Fibroblast of skin of scalp (primary cell): Measurements from ENCODE around the gene ZNF555.
A peak's percentile ranks its signal among the peaks of the same experiment; 100 is the strongest.

ENCODE experiments used
- DNase-seq: peaks from one replicate; pipeline ENCODE4 v3.0.0-alpha.2; 2013

Gene ZNF555

GRCh38 chr19:2827022-2827421, 14.3 kb upstream of the ZNF555 start:
- no peak for DNase-seq

- no peak for DNase-seq
Measured at GRCh38 chr19:2827840-2828489, 13.3 kb upstream of the ZNF555 start.

- no peak for DNase-seq
Measured at GRCh38 chr19:2834294-2834871, 6.9 kb upstream of the ZNF555 start.

GRCh38 chr19:2837430-2837829, 3.8 kb upstream of the ZNF555 start:
- no peak for DNase-seq

- DNase-seq = no peak
Measured at GRCh38 chr19:2841855-2842574, 740 bp downstream of the ZNF555 start.

- no peak for DNase-seq
Measured at GRCh38 chr19:2845107-2845506, 3.8 kb downstream of the ZNF555 start.

GRCh38 chr19:2846180-2846894, 5.1 kb downstream of the ZNF555 start:
- no peak for DNase-seq

- DNase-seq = no peak
Measured at GRCh38 chr19:2847507-2847906, 6.2 kb downstream of the ZNF555 start.

GRCh38 chr19:2848616-2849015, 7.3 kb downstream of the ZNF555 start:
- DNase-seq = peak; percentile 56

GRCh38 chr19:2850256-2850925, 9.1 kb downstream of the ZNF555 start:
- no peak for DNase-seq

- DNase-seq = no peak
Measured at GRCh38 chr19:2852598-2852997, 11.3 kb downstream of the ZNF555 start.

DNA sequence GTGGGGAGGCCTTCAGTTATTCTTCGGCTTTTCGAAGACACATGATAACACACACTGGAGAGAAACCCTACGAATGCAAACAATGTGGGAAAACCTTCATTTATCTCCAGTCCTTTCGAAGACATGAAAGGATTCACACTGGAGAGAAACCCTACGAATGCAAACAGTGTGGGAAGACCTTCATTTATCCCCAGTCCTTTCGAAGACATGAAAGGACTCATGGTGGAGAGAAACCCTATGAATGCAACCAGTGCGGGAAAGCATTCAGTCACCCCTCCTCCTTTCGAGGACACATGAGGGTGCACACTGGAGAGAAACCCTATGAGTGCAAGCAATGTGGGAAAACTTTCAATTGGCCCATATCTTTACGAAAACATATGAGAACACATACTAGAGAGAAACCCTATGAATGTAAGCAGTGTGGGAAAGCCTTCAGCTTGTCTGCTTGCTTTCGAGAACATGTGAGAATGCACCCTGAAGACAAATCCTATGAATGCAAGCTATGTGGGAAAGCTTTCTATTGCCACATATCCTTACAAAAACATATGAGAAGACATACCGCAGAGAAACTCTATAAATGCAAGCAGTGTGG, 11.8 kb downstream of the ZNF555 start:
- DNase-seq = no peak

- no peak for DNase-seq
Measured at GRCh38 chr19:2854849-2855248, 13.6 kb downstream of the ZNF555 start.

- no peak for DNase-seq
Measured at GRCh38 chr19:2856457-2857050, 15.3 kb downstream of the ZNF555 start.

GRCh38 chr19:2858864-2859263, 17.6 kb downstream of the ZNF555 start:
- no peak for DNase-seq

DNA sequence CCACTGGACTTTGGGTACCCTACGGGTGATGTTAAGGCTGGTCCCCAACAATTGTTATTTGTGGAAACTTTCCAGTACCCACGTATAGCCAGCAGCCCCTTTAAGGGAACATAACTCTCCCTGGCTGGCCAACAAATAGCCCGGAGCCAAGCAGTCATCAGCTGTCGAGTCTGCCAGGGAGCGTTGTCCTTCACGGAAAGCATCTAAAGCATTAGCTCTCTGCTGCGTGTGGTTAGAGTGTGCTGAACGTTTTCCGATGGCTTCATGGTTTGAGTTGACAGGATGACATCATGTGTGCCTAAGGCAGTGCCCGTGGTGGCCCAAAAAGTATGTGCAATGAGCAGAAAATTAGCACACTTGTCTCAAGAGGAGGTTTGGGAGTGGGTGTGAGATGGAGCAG, 22.5 kb downstream of the ZNF555 start:
- DNase-seq = no peak

- DNase-seq = no peak
Measured at GRCh38 chr19:2865334-2866100, 24.2 kb downstream of the ZNF555 start.

GRCh38 chr19:2866495-2867024, 25.3 kb downstream of the ZNF555 start:
- DNase-seq = no peak

DNA sequence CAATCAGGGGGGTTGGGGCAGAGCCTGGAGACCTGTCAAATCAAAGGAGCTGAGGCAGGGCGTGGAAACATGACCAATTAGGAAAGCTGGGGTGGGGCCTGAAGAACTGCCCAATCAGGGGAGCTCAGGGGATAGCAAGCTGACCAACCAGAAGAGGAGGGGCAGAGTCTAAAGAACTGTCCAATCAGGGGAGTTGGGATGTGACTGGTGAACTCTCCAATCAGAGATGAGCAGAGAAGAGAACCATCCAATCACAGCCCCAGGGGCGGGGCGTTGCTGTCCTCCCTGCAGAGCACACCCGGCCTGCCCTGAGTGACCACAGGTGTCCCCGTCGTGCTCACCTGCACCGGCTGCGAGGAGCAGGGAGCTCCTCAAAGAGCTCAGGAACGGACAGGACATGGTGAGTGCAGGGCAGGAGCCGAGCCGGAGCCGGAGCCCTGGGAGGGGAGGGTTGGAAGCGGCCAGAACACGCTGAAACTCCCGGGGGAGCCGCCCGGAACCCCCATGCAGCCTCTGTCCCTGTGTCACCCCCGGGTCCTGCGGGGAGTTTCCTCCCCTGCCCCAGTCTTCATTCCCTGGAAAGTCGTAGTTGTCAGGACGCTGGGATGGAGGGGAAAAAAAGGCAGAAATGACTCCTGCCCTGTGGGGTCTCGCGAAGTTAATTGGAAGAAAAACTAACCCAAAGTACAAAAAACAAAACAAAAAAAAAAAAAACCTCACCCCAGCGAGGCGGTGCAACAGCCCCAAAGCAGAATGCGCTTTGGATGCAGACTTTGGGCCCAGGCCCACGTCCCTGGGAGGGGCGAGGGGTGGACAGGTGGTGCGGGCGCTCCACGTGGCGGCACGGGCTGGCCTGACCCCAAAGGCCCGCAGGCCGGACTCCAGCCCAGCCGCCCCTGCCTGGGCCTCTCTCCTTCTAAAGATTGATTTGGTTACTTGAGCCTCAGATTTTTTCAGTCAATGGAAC, 26.0 kb downstream of the ZNF555 start, which contains the start of gene ZNF556:
TSS of gene ZNF556 (plus strand) at position 311 of the 967 bp plus-strand sequence. CDS start at position 398, 87 bp downstream.
- DNase-seq = no peak
